ENCODE data around the gene EBF4.
A peak's percentile ranks its signal among the peaks of the same experiment; 100 is the strongest.
"Not testable (repeated sequence)": the region's sequence is repeated elsewhere in the genome, so short reads cannot be mapped to it uniquely, and the experiment has no call there.

Gene EBF4

DNA sequence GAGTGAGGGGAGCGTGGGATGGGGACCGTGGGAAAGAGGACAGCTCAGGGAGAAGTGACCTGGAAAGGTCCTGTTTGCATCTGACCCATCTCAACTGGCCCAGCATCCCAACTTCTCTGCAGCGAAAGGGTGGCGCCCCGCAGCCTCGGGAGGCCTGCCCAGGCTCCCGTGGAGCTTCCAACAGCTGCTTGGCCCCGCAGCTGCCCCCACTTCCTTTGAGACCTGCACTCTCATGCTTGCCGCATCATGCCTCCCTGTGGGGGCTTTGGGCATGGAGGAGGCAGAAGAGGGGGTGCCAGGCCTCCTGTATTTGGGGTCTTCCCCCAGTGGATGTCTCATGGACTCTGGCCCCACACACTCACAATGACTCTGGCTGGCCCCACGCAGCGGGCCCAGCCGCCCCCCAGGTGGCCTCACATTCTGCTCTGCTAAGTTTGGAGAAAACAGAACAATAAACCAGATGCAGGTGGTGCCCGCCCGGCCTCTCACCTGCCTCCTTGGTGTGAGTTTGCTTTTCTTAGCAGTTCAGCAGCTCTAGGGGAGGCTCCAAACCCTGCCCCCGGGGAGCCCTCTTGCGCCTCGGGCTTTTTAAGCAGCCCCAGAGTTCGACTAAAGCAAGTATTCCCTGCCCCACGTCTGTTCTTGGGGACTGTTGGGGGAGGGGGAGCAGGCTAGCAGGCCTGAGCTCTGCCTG, 67.2 kb downstream of the EBF4 start:
- no peak for DNase-seq

DNA sequence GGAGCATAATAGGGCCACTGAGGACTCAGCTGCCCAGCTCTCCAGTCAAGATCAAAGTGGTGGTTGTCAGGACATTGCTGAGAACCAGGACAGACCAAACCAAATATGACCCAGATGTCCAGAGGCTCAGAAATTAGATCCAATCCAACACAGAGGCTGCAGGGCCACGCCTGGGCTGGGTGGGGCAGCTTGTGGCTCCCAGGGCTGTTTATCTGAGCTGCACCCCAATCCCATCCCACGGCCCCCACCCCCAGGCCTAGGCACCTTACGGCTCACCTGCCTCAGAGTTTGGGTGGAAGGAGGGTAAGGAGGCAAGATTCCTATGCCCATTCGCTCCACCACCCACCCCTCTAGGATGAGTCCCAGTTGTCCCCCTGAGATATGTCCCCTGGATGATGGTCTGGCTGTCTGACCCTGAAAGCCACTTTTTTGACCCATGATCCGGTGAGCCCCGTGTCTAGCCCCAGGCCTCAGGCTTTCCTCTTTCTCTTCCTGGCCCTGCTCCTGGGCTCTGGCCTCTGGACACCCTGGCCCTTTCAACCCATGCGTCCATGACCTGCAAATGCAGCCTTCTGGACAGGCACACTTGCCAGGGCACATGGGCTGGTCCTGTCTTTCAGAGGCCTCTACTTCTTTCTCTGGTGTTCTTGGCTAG, 67.8 kb downstream of the EBF4 start:
- no peak for DNase-seq

GRCh38 chr20:2760952-2761305, 68.3 kb downstream of the EBF4 start:
- DNase-seq: no peak

GRCh38 chr20:2761885-2762284, 69.3 kb downstream of the EBF4 start:
- no peak for DNase-seq

- no peak for DNase-seq
These were observed 70.1 kb downstream of the EBF4 start for GRCh38 chr20:2762578-2763131.

DNA sequence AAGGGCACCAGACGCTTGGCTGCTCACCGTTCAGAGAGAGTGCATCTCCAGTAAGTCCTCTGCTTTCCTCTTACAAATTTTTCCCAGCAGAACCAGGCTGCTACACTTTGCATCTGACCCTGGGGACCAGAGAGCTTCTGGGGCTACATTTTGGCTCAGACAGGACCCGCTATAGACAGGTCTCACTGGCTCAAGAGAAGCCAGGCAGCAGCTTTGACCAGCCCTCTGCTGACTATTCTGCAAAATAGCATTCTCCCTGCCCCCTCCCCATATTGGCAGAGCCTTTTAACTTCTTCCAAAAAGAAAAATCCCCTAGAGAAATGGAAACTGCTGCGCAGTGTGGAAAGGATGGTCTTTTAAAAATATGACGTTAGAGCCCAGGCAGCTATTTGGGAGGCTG, 70.6 kb downstream of the EBF4 start:
- no peak for DNase-seq

DNA sequence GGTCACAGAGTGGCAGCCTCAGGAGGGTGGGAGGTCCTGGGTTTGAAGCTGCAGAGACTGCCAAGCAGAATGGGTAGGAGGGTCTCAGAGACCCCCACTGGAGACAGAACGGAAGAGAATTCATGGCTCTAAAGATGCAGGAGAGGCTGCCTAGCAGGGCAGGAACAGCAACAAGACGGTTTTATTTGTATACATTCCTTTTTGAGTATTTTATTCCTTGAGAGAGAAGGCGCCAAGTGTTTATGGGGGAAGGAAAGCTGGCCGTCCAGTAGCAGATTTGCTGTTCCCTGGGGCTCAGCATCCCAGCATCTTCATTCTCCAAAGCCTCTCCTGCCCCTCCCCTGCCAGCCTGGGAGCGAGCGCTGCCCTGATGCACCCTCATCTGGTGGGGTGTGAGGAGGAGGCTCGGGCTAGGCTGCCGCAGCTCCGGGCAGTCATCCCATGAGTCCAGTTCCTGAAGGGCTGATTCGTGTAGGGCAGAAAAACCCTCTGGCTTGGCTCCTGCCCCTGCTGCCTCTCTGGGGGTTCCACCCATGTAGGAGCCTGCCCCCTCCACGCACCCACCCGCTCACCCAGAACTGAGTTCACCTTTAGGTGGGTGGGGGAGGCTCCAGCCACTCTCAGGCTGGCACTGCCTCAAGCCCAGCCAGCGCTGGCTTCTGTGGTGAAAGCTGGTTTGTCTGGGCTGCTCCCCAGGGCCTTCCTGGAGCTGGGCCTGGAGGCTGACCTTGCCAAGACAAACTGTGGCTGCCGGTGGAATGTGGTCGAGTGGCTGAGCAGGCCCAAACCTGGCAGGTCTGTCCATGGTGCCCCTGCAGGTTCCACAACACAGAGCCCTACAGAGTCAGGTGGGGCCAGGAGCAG, 75.4 kb downstream of the EBF4 start:
- DNase-seq: peak; percentile 7 to 31

GRCh38 chr20:2768632-2769015, 76.0 kb downstream of the EBF4 start:
- no peak for DNase-seq

DNA sequence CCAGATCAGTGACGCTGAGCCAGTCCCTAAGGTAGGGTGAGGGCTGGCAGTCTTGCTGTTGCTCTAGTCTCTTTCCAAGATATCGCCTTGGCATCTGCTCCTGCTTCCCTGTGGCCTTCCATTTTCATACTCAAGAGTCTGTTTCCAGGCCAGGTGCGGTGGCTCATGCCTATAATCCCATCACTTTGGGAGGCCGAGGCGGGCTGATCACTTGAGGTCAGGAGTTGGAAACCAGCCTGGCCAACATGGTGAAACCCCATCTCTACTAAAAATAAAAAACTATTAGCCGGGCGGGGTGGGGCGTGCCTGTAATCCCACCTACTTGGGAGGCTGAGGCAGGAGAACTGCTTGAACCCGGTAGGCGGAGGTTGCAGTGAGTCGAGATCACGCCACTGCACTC, 77.5 kb downstream of the EBF4 start:
- not testable (repeated sequence) for DNase-seq

DNA sequence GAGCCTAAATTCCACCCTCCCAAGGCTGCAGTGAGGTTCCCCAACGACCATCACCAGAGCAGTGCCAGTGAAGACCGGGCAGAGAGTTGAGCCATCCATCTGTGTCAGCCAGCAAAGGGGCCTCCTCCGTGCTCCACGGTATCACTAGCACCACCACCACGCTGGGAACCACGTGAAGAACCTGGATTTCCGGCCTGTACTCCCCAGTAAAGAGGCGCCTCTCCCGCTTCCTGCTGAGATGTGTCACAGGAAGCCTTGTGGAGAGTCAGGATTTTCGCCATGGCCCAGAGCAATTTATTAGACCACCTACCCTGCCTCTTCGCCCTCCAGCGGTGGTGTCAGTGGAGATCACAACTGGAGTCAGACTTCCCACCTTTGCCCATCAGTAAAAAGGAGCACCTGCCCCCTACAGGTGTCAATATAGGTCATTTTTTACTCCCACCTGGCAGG, 79.1 kb downstream of the EBF4 start:
- no peak for DNase-seq

DNA sequence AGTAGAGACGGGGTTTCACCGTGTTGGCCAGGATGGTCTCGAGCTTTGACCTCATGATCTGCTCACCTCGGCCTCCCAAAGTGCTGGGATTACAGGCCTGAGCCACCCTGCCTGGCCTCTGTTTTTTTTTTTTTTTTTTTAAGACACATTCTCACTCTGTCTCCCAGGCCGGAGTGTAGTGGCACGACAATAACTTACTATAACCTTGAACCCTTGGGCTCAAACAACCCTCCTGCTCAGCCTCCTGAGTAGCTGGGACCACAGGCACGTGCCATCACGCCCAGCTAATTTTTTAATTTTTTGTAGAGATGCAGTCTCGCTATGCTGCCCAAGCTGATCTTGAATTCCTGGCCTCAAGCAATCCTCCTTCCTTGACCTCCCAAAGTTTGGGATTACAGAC, 81.2 kb downstream of the EBF4 start:
- DNase-seq: no peak

DNA sequence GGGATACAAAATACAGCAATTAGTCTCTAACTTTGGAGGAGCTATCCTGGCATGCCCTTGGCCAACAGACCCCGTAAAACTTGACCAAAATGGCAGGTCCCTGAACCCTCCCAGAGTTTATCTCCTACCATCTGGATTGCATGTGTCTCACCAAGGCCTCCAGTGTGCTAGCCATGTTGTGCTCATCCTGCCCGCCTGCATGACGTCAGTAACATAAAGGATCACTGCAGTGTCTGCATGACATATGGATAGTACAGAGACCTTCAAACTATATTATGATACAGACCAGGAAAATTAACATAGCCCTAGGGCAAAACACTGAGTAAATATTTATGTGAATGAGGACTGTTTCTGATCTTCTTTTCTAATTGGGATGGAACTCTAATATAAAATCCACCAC, 82.6 kb downstream of the EBF4 start:
- no peak for DNase-seq

DNA sequence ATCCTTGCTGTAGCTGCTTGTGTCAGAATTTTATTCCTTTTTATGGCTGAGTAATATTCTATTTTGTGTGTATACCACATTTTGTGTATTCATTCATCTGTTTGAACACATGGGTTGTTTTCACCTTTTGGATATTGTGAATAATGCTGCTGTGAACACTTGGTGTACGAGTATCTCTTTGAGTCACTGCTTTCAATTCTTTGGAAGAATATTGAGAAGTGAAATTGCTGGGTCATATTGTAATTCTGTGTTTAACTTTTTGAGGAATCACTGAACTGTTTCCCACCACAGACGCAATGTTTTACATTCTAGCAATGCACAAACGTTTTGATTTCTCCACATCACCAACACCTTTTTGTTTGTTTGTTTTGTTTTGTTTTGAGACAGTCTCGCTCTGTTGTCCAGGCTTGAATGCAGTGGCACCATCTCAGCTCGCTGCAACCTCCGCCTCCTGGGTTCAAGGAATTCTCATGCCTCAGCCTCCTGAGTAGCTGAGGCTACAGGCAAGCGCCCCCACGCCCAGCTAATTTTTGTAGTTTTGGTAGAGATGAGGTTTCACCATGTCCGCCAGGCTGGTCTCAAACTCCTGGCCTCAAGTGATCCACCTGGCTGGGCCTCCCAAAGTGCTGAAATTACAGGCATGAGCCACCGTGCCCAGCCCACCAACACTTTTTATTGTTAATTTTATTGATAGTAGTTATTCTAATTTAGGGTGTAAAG, 86.2 kb downstream of the EBF4 start:
- DNase-seq: no peak

DNA sequence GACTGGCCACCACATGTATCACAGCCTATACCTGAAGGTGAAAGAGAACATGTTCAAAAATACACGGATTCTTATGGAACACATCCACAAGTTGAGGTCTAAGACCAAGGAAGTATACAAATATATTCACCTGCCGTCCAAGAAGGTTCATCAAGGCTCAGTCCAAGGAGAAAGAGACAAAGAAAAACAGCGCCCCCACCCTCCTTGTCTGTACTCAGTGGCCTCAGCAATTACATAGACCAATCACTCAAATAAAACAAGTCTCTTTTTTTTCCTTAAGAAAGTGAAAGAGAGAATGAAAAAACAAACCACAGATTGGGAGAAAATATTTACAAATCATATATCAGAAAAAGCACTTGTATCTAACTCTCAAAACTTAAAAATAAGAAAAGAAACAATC, 88.4 kb downstream of the EBF4 start:
- DNase-seq: no peak

GRCh38 chr20:2783908-2784566, 91.5 kb downstream of the EBF4 start:
- no peak for DNase-seq

DNA sequence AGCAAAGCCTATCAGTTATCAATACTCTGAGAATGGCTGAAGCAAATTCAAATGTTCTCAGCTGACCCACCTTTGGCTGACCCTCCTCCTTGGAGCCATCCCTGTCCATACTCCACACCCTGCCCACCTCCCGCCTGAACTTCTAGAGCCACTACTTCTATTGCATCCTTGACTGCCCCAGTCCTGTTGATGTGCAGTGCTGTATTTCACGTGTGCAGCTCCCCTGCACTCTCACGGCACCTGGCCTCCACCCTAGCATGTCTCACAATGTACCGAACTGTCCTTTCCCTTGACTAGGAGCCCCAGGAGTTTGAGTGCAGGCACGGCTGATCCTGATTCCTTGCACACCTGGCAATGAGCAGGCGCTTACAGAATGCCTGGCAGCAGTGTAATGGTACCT, 100.9 kb downstream of the EBF4 start:
- no peak for DNase-seq

DNA sequence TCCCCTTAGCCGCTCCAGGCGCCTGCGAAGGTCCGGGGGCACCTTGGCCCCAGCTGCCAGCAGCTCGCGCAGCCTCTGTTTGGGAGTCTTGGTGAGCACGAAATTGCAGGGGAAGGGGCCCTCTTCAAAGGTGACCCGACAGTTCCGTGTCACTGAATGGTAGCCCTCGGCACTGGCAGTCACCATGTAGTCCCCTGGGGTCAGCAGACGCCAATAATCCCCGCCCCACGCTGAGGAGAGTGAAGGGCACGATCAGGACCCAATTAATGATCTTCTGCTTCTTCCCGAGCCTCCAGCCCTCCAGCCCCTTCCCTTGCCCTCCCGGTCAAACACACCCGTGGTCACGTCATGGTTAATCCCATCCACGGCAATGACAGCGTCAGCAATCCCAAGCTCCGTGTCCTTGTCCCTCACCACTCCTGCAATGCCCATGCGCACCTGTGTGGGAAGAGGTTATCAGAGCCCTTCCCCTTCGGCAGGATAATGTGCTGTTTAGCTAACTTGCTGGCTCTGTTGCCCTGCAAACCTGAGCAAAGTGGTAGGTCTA, 101.7 kb downstream of the EBF4 start:
- no peak for DNase-seq

- DNase-seq: no peak
These were observed 102.4 kb downstream of the EBF4 start for GRCh38 chr20:2794866-2795447.

DNA sequence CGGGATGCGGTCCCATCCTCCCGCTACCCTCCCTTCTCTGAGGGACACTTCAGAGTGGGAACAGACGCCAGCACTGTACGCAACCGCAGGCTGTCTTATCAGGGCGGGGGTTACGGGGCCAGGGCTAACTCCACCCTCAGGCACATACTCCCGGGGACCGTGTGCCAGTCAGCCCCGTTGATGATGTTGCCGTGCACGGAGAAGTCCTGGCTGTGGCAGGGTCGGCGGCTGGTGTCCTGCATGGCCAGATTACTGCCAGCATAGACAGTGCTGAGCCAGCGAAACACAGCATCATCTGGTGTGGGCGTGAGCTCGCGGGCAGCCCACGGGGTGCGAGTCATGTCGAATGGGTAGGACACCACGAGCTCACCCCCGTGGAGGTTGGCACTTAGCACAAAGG, 102.9 kb downstream of the EBF4 start:
- no peak for DNase-seq

DNA sequence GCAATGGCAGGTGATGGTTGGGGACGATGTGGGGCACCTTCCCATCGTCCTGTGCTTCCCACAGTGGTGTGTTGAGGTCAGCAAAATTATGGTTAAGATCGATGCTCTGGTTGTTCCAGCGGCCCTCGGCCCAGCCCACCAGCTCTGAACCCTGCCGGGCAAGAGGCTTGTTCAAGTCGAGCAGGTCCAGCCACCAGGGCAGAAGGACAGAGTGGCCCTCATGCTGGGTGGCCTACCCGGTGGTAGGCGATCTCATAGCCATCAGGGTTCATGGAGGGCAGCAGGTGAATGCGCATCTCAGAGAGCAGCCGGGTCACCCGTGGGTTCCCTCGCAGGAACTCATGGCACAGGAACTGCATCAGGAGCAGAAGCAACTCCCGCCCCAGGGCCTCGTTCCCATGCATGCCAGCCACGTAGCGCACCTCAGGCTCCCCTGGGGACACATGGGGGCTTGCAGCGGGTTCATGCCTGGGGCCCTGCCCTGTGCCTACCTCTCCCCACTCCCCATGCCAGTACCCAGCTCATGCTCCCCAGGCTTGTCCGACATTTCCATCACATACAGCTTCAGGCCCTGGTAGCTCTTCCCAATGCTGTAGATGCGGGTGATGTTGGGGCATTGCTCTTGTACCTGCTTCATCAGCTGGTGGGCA, 103.6 kb downstream of the EBF4 start:
- DNase-seq: no peak

Data from NCI-H446 (cell line).